G401 (cell line): ENCODE measurements around the gene ADAMTS1. TPM values are rescaled to one million over a fixed set of nuclear protein-coding genes. Genes with fewer than 3 reads are reported as not detected.

Source experiments
- DNase-seq: peaks from one replicate; pipeline ENCODE4 v3.0.0-alpha.2; 2015; ENCODE audit warnings: low spot score
- in situ Hi-C: cut with HindIII; loops from 2 replicates; pipeline ENCODE4 v1.10.0; 2016; ENCODE audit warnings: low sequenced_read_pairs, mixed read lengths
- total RNA-seq: library from RNA; depleted of rRNA; stranded (reverse); fragments of >200 nt; shearing (Covaris generic); gene quantifications from 2 replicates; pipeline ENCODE4 v1.2.3, GENCODE V29; 2014; rRNA removed

The ADAMTS1 gene
- total RNA-seq, 1 experiment from 2014 or later: 86.8 TPM

- in situ Hi-C loops: no loop called here
- DNase-seq: no peak
These were observed 49.3 kb downstream of the ADAMTS1 start for GRCh38 chr21:26795866-26796329.

- DNase-seq: no peak
- in situ Hi-C loops: no loop called here
These were observed 49.8 kb downstream of the ADAMTS1 start for GRCh38 chr21:26795412-26795805.

- in situ Hi-C loops: no loop called here
- no peak for DNase-seq
These were observed 50.4 kb downstream of the ADAMTS1 start for GRCh38 chr21:26794597-26795411.

- in situ Hi-C loops: no loop called here
- no peak for DNase-seq
These were observed 54.9 kb downstream of the ADAMTS1 start for GRCh38 chr21:26790296-26790695.

GRCh38 chr21:26788790-26789189, 56.4 kb downstream of the ADAMTS1 start:
- no peak for DNase-seq
- in situ Hi-C loops: no loop called here

Other genes starting within 250 kb of the ADAMTS1 start
- gene ADAMTS5, start 121.7 kb upstream of the ADAMTS1 start, total RNA-seq: not detected in 2 replicates